ENCODE results near the gene ABCC6. TPM values are rescaled to one million over a fixed set of nuclear protein-coding genes. Genes with fewer than 3 reads are reported as not detected.

ABCC6 gene
- total and polyA plus RNA-seq, 2 of the 13 experiments (the other 11 are each of a cell fraction or from before 2014, with no cell fraction given), result 82.4 to 105 TPM

- TF ChIP-seq ATF5 (CRISPR knock-in tag; IDR thresholded peaks at IDR 0.05; ENCODE audit: low read depth), result peak; percentile 89; the same call in 1 of the 2 replicates
- TF ChIP-seq ZSCAN29 (CRISPR knock-in tag; conservative IDR thresholded peaks at IDR 0.05), result 0 out of 2 replicates have a peak, but pooled peaks have one; percentile 64
- TF ChIP-seq FOXC1 (CRISPR knock-in tag; IDR thresholded peaks at IDR 0.05; ENCODE audit: borderline replicate concordance), result no peak
- no peak for TF ChIP-seq ZNF878 (CRISPR knock-in tag; IDR thresholded peaks at IDR 0.05)
- no peak for TF ChIP-seq ARNTL (CRISPR knock-in tag; IDR thresholded peaks at IDR 0.05)
- TF ChIP-seq ZNF260 (CRISPR knock-in tag; IDR thresholded peaks at IDR 0.05; ENCODE audit: borderline replicate concordance, low read depth), result no peak
- peak; percentile 14 for TF ChIP-seq ZBTB7B (CRISPR knock-in tag; IDR thresholded peaks at IDR 0.05)
- TF ChIP-seq CBX1 (IDR thresholded peaks at IDR 0.05; ENCODE audit: low read depth), result no peak
- no peak for TF ChIP-seq KLF6 (CRISPR knock-in tag; IDR thresholded peaks at IDR 0.05)
- TF ChIP-seq ZNF784 (CRISPR knock-in tag; IDR thresholded peaks at IDR 0.05; ENCODE audit: borderline replicate concordance), result no peak
- no peak for TF ChIP-seq MLX (CRISPR knock-in tag; IDR thresholded peaks at IDR 0.05)
- no peak for TF ChIP-seq ZNF589 (CRISPR knock-in tag; conservative IDR thresholded peaks at IDR 0.05)
- no peak for TF ChIP-seq ZNF850 (CRISPR knock-in tag; conservative IDR thresholded peaks at IDR 0.05)
- TF ChIP-seq RBM22 (optimal IDR thresholded peaks at IDR 0.05; ENCODE audit: low read length), result peak; percentile 71
- no peak for TF ChIP-seq CEBPG (CRISPR knock-in tag; IDR thresholded peaks at IDR 0.05)
- no peak for TF ChIP-seq DMTF1 (CRISPR knock-in tag; IDR thresholded peaks at IDR 0.05)
- 0 out of 2 replicates have a peak, but pooled peaks have one; percentile 19 for TF ChIP-seq KDM3A (CRISPR knock-in tag; IDR thresholded peaks at IDR 0.05; ENCODE audit: low read depth)
- TF ChIP-seq RNF219 (CRISPR knock-in tag; IDR thresholded peaks at IDR 0.05), result no peak
- no peak for TF ChIP-seq SIX4 (CRISPR knock-in tag; IDR thresholded peaks at IDR 0.05)
- TF ChIP-seq RORA (CRISPR knock-in tag; IDR thresholded peaks at IDR 0.05), result no peak
- no peak for TF ChIP-seq NFYB (CRISPR knock-in tag; IDR thresholded peaks at IDR 0.05)
- no peak for TF ChIP-seq FOXA1 (IDR thresholded peaks at IDR 0.05)
- no peak for TF ChIP-seq FOXA1 (CRISPR knock-in tag; IDR thresholded peaks at IDR 0.05)
- TF ChIP-seq AGO1 (IDR thresholded peaks at IDR 0.05; ENCODE audit: low read depth, low read length, poor library complexity, severe bottlenecking), result peak; percentile 23
- no peak for TF ChIP-seq ATF7-NPFF (CRISPR knock-in tag; IDR thresholded peaks at IDR 0.05; ENCODE audit: low read depth)
- no peak for TF ChIP-seq ZNF263 (CRISPR knock-in tag; IDR thresholded peaks at IDR 0.05)
Measured at GRCh38 chr16:16150117-16150877, 73.0 kb downstream of the ABCC6 start (continued).

Measured in HepG2 (cell line).